ENCODE results near the gene GPN2.

Gene GPN2

GRCh38 chr1:26913389-26913753 is 23.3 kb upstream of the GPN2 start:
- in situ Hi-C loops (cut with HindIII; ENCODE audit: low sequenced_read_pairs), result no loop called here
- H3K4me3 ChIP-seq (ENCODE audit: low read depth, low read length), result no peak overlapping the region
- DNase-seq (ENCODE audit: low read depth), result no peak
- no peak for TF ChIP-seq CTCF (IDR thresholded peaks at IDR 0.05; ENCODE audit: low read depth, low read length, missing control alignments)

- TF ChIP-seq CTCF (IDR thresholded peaks at IDR 0.05; ENCODE audit: low read depth, low read length, missing control alignments), result no peak
- in situ Hi-C loops (cut with HindIII; ENCODE audit: low sequenced_read_pairs), result no loop called here
- H3K4me3 ChIP-seq (ENCODE audit: low read depth, low read length), result no peak overlapping the region
- DNase-seq (ENCODE audit: low read depth), result no peak
Observed at GRCh38 chr1:26912147-26912490, 22.0 kb upstream of the GPN2 start.

- in situ Hi-C loops (cut with HindIII; ENCODE audit: low sequenced_read_pairs), result no loop called here
- TF ChIP-seq CTCF (IDR thresholded peaks at IDR 0.05; ENCODE audit: low read depth, low read length, missing control alignments), result no peak
- no peak for DNase-seq (ENCODE audit: low read depth)
- no peak overlapping the region for H3K4me3 ChIP-seq (ENCODE audit: low read depth, low read length)
Observed at GRCh38 chr1:26911399-26912146, 21.5 kb upstream of the GPN2 start.

GRCh38 chr1:26910343-26911160 is 20.5 kb upstream of the GPN2 start:
- no peak overlapping the region for H3K4me3 ChIP-seq (ENCODE audit: low read depth, low read length)
- no peak for TF ChIP-seq CTCF (IDR thresholded peaks at IDR 0.05; ENCODE audit: low read depth, low read length, missing control alignments)
- no peak for DNase-seq (ENCODE audit: low read depth)
- in situ Hi-C loops (cut with HindIII; ENCODE audit: low sequenced_read_pairs), result no loop called here

- H3K4me3 ChIP-seq (ENCODE audit: low read depth, low read length), result no peak overlapping the region
- no peak for TF ChIP-seq CTCF (IDR thresholded peaks at IDR 0.05; ENCODE audit: low read depth, low read length, missing control alignments)
- in situ Hi-C loops (cut with HindIII; ENCODE audit: low sequenced_read_pairs), result no loop called here
- DNase-seq (ENCODE audit: low read depth), result no peak
Observed at GRCh38 chr1:26909951-26910342, 19.9 kb upstream of the GPN2 start.

GRCh38 chr1:26907071-26907917 is 17.2 kb upstream of the GPN2 start:
- DNase-seq (ENCODE audit: low read depth), result peak; percentile 72
- no peak for TF ChIP-seq CTCF (IDR thresholded peaks at IDR 0.05; ENCODE audit: low read depth, low read length, missing control alignments)
- in situ Hi-C loops (cut with HindIII; ENCODE audit: low sequenced_read_pairs), result no loop called here
- H3K4me3 ChIP-seq (ENCODE audit: low read depth, low read length), result no peak overlapping the region

Measured in astrocyte of the cerebellum (primary cell).